Measurements from ENCODE around the gene MRPL53.

GRCh38 chr2:74507145-74507925 lies 34.9 kb upstream of the MRPL53 start, which contains the start of gene PCGF1:
- TF ChIP-seq CTCF (IDR thresholded peaks at IDR 0.05) = peak in 3 of 6 experiments; percentile 11 to 35 (median 21)
- peak in 1 of 2 donors; percentile 79 for TF ChIP-seq POLR2A (IDR thresholded peaks at IDR 0.05)
